K562 (cell line): Measurements from ENCODE around the gene SFXN2.

ENCODE experiments used
- ARID4B ChIP-seq: sonication (generic); formaldehyde crosslinking; IDR thresholded peaks from 2 replicates; pipeline ENCODE4 v1.8.0; 2022; ENCODE audit warnings: mild to moderate bottlenecking, missing genetic modification reagents
- CTCF ChIP-seq, 3 experiments: IDR thresholded peaks in 2 of 3; conservative IDR thresholded peaks in 1 of 3; 2 replicates each; pipeline ENCODE4 v1.5.1; 2011 to 2012; ENCODE audit warnings: low read length in 3 of 3, mild to moderate bottlenecking in 3 of 3, control low read depth in 2 of 3, improper control_type of control experiment in 1 of 3, inconsistent platforms in 1 of 3, low read depth in 1 of 3, mixed read lengths in 1 of 3, moderate library complexity in 1 of 3; ENCODE audit not compliant: insufficient read depth in 2 of 3
- GTF2F1 ChIP-seq: IDR thresholded peaks from 2 replicates; pipeline ENCODE4 v1.6.1; 2011; ENCODE audit warnings: low read depth, low read length, improper control_type of control experiment
- HOXB6 ChIP-seq: fragments of 250-450 bp; sonication (Bioruptor Pico); IDR thresholded peaks from 2 replicates; pipeline ENCODE4 v1.5.1; 2022; ENCODE audit warnings: mild to moderate bottlenecking, borderline replicate concordance
- JUNB ChIP-seq: fragments of 450-650 bp; formaldehyde crosslinking; conservative IDR thresholded peaks from 2 replicates; pipeline ENCODE4 v1.4.0; 2020; ENCODE audit warnings: mild to moderate bottlenecking
- MYC ChIP-seq, 2 experiments: fragments of 250-450 bp in 1 of 2; sonication (Bioruptor Pico) in 1 of 2; IDR thresholded peaks; 2 replicates each; pipeline versions ENCODE4 v1.5.1 to v1.6.1; 2012 to 2021; ENCODE audit warnings: low read depth in 2 of 2, borderline replicate concordance in 1 of 2, improper control_type of control experiment in 1 of 2, low read length in 1 of 2, mild to moderate bottlenecking in 1 of 2, moderate library complexity in 1 of 2
- NFATC3 ChIP-seq: fragments of 450-650 bp; IDR thresholded peaks from 2 replicates; pipeline ENCODE4 v1.6.1; 2017; ENCODE audit warnings: mild to moderate bottlenecking
- ZKSCAN3 ChIP-seq: fragments of 250-450 bp; sonication (Bioruptor Pico); IDR thresholded peaks from 2 replicates; pipeline ENCODE4 v1.4.0; 2020
- ZNF175 ChIP-seq: fragments of 200-800 bp; sonication (Bioruptor generic); IDR thresholded peaks from 2 replicates; pipeline ENCODE4 v1.6.1; 2016; ENCODE audit warnings: low read depth, mild to moderate bottlenecking, missing genetic modification characterization, missing compliant biosample characterization

GRCh38 chr10:102676534-102677315, 37.7 kb upstream of the SFXN2 start:
- TF ChIP-seq JUNB (CRISPR knock-in tag): no peak
- TF ChIP-seq ZKSCAN3 (CRISPR knock-in tag): no peak
- no peak for TF ChIP-seq MYC (IDR thresholded peaks at IDR 0.05; ENCODE audit: low read depth, low read length)
- TF ChIP-seq MYC (CRISPR knock-in tag; IDR thresholded peaks at IDR 0.05; ENCODE audit: borderline replicate concordance, low read depth): no peak
- TF ChIP-seq NFATC3: no peak
- TF ChIP-seq CTCF (IDR thresholded peaks at IDR 0.05 in 2 of 3, conservative IDR thresholded peaks at IDR 0.05 in 1 of 3; ENCODE audit: insufficient read depth in 2 of 3, low read depth in 1 of 3, low read length in 3 of 3): no peak
- TF ChIP-seq ARID4B (CRISPR knock-in tag): no peak
- no peak for TF ChIP-seq ZNF175 (CRISPR knock-in tag)
- no peak for TF ChIP-seq HOXB6 (CRISPR knock-in tag)
- no peak for TF ChIP-seq GTF2F1
